ENCODE measurements around the gene FOXJ3. TPM values are rescaled to one million over a fixed set of nuclear protein-coding genes. Genes with fewer than 3 reads are reported as not detected.
A peak's percentile ranks its signal among the peaks of the same experiment; 100 is the strongest.

FOXJ3 gene
- total and polyA plus RNA-seq, 2 of the 8 experiments (the other 6 are each of a cell fraction or from before 2014, with no cell fraction given) = 48.6 to 51.9 TPM

DNA sequence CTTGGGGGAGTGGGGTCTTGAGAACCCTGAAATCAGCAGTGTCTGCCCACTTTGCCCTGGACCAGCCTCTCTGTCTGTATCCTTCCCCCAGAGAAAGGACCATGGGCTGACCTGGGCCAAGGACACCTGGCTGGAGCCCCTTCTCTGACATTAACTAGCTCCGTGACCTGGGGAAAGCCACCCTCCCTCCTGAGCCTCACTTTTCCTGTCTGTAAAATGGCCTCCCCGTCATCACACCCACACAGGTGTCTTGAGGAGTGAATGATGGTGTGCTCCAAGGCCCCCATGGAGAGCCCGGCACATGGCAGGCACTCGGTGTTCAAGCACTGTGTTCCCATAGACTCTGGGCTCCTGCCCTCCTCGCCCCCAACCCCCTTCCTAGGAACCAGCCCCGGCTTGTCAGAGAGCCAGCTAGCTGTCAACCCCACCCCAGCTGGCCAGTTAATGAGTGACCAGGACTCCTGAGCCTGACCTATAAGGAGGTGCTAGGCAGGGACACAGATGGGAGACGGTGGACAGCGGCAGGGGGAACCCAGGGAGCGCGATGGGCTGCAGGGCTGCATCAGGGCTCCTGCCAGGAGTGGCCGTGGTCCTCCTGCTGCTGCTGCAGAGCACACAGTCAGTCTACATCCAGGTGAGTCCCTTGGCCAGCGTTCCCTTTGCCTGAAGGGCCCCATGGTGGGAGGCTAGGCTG lies 182.0 kb downstream of the FOXJ3 start, which contains the start of gene GUCA2B:
GUCA2B (plus strand) TSS at position 504 of the 694 bp plus-strand sequence; CDS start at position 545, 41 bp downstream.
- Histone ChIP-seq H3K4ac (replicated peaks; ENCODE audit: insufficient read length, low read depth, low read length) (no peak within 1 kb of the TSS), H2BK120ac (replicated peaks; ENCODE audit: low read depth, low read length) (no peak within 1 kb of the TSS), H4K8ac (ENCODE audit: extremely low read depth, insufficient read depth, low read length) (peak within 1 kb of the TSS; percentile 66; the same call in 1 of the 2 replicates), H3K27me3 (replicated peaks in 1 of 4; ENCODE audit: control insufficient read depth in 3 of 4, extremely low read depth in 1 of 4, insufficient read depth in 3 of 4, low read length in 3 of 4) (no peaks in the 10 kb centered on the region), H4K20me1 (replicated peaks in 1 of 2; ENCODE audit: control insufficient read depth in 1 of 2, insufficient read depth in 2 of 2, low read length in 2 of 2) (no peaks in the 10 kb centered on the region), H2AFZ (ENCODE audit: low read length) (no peak within 1 kb of the TSS), H3K23ac (ENCODE audit: insufficient read length) (no peak within 1 kb of the TSS), H3K18ac (ENCODE audit: extremely low read depth, low read length) (no peak within 1 kb of the TSS), H2AK5ac (ENCODE audit: low read depth, low read length) (no peak within 1 kb of the TSS), H3K79me2 (ENCODE audit: control insufficient read depth in 1 of 2, insufficient read depth in 2 of 2, low read length in 2 of 2) (no peaks in the 10 kb centered on the region), H3K9ac (replicated peaks in 1 of 4; ENCODE audit: extremely low read depth in 1 of 4, low read depth in 3 of 4, low read length in 3 of 4) (no peak within 1 kb of the TSS; a peak in 1 of 7 replicates), H4K91ac (replicated peaks; ENCODE audit: insufficient read length, low read length) (no peak within 1 kb of the TSS), H3K4me2 (ENCODE audit: insufficient read depth in 1 of 2, low read depth in 2 of 2, low read length in 2 of 2) (no peak within 1 kb of the TSS), H2BK12ac (ENCODE audit: low read depth, low read length) (no peak within 1 kb of the TSS), H3K79me1 (ENCODE audit: low read depth, low read length) (no peaks in the 10 kb centered on the region), H2BK5ac (ENCODE audit: low read depth, low read length) (no peak within 1 kb of the TSS), H3K4me3 (ENCODE audit: extremely low read depth in 1 of 4, insufficient read depth in 2 of 4, low read depth in 3 of 4, low read length in 4 of 4) (no peak within 1 kb of the TSS), H3K36me3 (ENCODE audit: control insufficient read depth in 2 of 4, insufficient read depth in 4 of 4, low read length in 3 of 4) (no peaks in the 10 kb centered on the region), H3K4me1 (replicated peaks in 1 of 4; ENCODE audit: control insufficient read depth in 3 of 4, insufficient read depth in 4 of 4, low read length in 3 of 4) (no peaks in the 10 kb centered on the region), H3K56ac (replicated peaks; ENCODE audit: insufficient read length, low read depth, low read length) (no peak within 1 kb of the TSS), H3K23me2 (ENCODE audit: low read depth, low read length) (no peaks in the 10 kb centered on the region), H3K14ac (ENCODE audit: insufficient read length) (no peak within 1 kb of the TSS), H3K27ac (ENCODE audit: low read depth, low read length) (no peak within 1 kb of the TSS), H4K5ac (ENCODE audit: insufficient read length, low read depth, low read length) (no peak within 1 kb of the TSS), H2BK15ac (ENCODE audit: low read length) (no peak within 1 kb of the TSS), H3K9me3 (ENCODE audit: insufficient read depth in 2 of 2, low read depth in 1 of 2, low read length in 1 of 2) (no peaks in the 10 kb centered on the region), H2BK20ac (ENCODE audit: low read length) (no peak within 1 kb of the TSS)
- WGBS, 2 experiments (ENCODE audit: extremely low coverage in 1 of 2, insufficient coverage in 1 of 2, insufficient read length in 1 of 2, insufficient replicate concordance in 2 of 2, low coverage in 1 of 2, low lambda C conversion rate in 2 of 2, missing lambda C conversion rate in 1 of 2) = 85% methylated on average over 10 of the region's 12 CpGs; no CpG with 5 or more reads in 1 of the 2 experiments
- no peak for FAIRE-seq
- POLR2A ChIA-PET (ENCODE audit: partially characterized antibody) = interaction anchor here (1.2 kb wide), 1 partner anchor 698 kb away, joined by 3 read pairs; no protein-coding TSS in a partner anchor
- DNase-seq (ENCODE audit: low read depth in 1 of 2, low spot score in 2 of 2) = no peak
- CTCF ChIA-PET (ENCODE audit: partially characterized antibody) = interaction anchor here (0.6 to 7.8 kb wide), 3 partner anchors 18 to 233 kb away, joined by 3 to 77 read pairs (median 6); no protein-coding TSS in a partner anchor
- TF ChIP-seq KDM5A (IDR thresholded peaks at IDR 0.05; ENCODE audit: low read length) (no peak), JUND (IDR thresholded peaks at IDR 0.05; ENCODE audit: low read length) (no peak), POLR2AphosphoS5 (IDR thresholded peaks at IDR 0.05; ENCODE audit: low read depth, low read length) (no peak), CBX8 (IDR thresholded peaks at IDR 0.05; ENCODE audit: borderline replicate concordance, low read depth, low read length) (no peak), KDM1A (IDR thresholded peaks at IDR 0.05; ENCODE audit: borderline replicate concordance, low read length) (no peak), SIRT6 (IDR thresholded peaks at IDR 0.05; ENCODE audit: low read length) (no peak)
- TF ChIP-seq, protein P1, sequence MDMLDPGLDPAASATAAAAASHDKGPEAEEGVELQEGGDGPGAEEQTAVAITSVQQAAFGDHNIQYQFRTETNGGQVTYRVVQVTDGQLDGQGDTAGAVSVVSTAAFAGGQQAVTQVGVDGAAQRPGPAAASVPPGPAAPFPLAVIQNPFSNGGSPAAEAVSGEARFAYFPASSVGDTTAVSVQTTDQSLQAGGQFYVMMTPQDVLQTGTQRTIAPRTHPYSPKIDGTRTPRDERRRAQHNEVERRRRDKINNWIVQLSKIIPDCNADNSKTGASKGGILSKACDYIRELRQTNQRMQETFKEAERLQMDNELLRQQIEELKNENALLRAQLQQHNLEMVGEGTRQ (IDR thresholded peaks at IDR 0.05; ENCODE audit: low read length) = no peak

All from H1 (cell line).